ENCODE data around the gene COX20. TPM values are rescaled to one million over a fixed set of nuclear protein-coding genes. Genes with fewer than 3 reads are reported as not detected.

The COX20 gene
- total RNA-seq, 1 experiment from 2014 or later, result 12.2 TPM

GRCh38 chr1:244865820-244866219 is 30.4 kb downstream of the COX20 start:
- in situ Hi-C loops (cut with HindIII; ENCODE audit: low sequenced_read_pairs), result no loop called here
- DNase-seq (ENCODE audit: low spot score), result no peak

GRCh38 chr1:244866355-244866754 is 30.9 kb downstream of the COX20 start:
- DNase-seq (ENCODE audit: low spot score), result no peak
- in situ Hi-C loops (cut with HindIII; ENCODE audit: low sequenced_read_pairs), result no loop called here

- DNase-seq (ENCODE audit: low spot score), result no peak
- in situ Hi-C loops (cut with HindIII; ENCODE audit: low sequenced_read_pairs), result no loop called here
These were observed 33.3 kb downstream of the COX20 start for GRCh38 chr1:244868484-244869363.

GRCh38 chr1:244869364-244869827 is 33.9 kb downstream of the COX20 start:
- in situ Hi-C loops (cut with HindIII; ENCODE audit: low sequenced_read_pairs), result no loop called here
- no peak for DNase-seq (ENCODE audit: low spot score)

GRCh38 chr1:244869950-244870349 is 34.5 kb downstream of the COX20 start:
- in situ Hi-C loops (cut with HindIII; ENCODE audit: low sequenced_read_pairs), result no loop called here
- DNase-seq (ENCODE audit: low spot score), result no peak

- in situ Hi-C loops (cut with HindIII; ENCODE audit: low sequenced_read_pairs), result no loop called here
These were observed 39.6 kb downstream of the COX20 start for GRCh38 chr1:244874974-244875579.

GRCh38 chr1:244876228-244876910 is 40.9 kb downstream of the COX20 start:
- in situ Hi-C loops (cut with HindIII; ENCODE audit: low sequenced_read_pairs), result no loop called here

More at GRCh38 chr1:244874974-244875579, 39.6 kb downstream of the COX20 start:
- no peak for DNase-seq (ENCODE audit: low spot score)

GRCh38 chr1:244878681-244879080 is 43.2 kb downstream of the COX20 start:
- in situ Hi-C loops (cut with HindIII; ENCODE audit: low sequenced_read_pairs), result no loop called here
- DNase-seq (ENCODE audit: low spot score), result no peak

More at GRCh38 chr1:244876228-244876910, 40.9 kb downstream of the COX20 start:
- no peak for DNase-seq (ENCODE audit: low spot score)

GRCh38 chr1:244881552-244882280 is 46.3 kb downstream of the COX20 start:
- DNase-seq (ENCODE audit: low spot score), result no peak
- in situ Hi-C loops (cut with HindIII; ENCODE audit: low sequenced_read_pairs), result no loop called here

- no peak for DNase-seq (ENCODE audit: low spot score)
- in situ Hi-C loops (cut with HindIII; ENCODE audit: low sequenced_read_pairs), result no loop called here
These were observed 51.8 kb downstream of the COX20 start for GRCh38 chr1:244887281-244887680.

GRCh38 chr1:244893836-244894235 is 58.4 kb downstream of the COX20 start:
- no peak for DNase-seq (ENCODE audit: low spot score)
- in situ Hi-C loops (cut with HindIII; ENCODE audit: low sequenced_read_pairs), result no loop called here

Other genes with a start within 250 kb of the COX20 start
- gene DESI2, start 182.5 kb upstream of the COX20 start, total RNA-seq (2014; rRNA removed; shearing (Covaris generic)), result 64.6 and 103 TPM in 2 replicates
- 172 and 277 TPM in 2 replicates for gene HNRNPU, start 28.9 kb downstream of the COX20 start, total RNA-seq (2014; rRNA removed; shearing (Covaris generic))